Hematopoietic multipotent progenitor cell treated with erythropoietin and hydrocortisone succinate and interleukin-3 and kit ligand, for 17 days (in vitro differentiated cells): ENCODE measurements around the gene MED9.
"Not testable (repeated sequence)": the region's sequence is repeated elsewhere in the genome, so short reads cannot be mapped to it uniquely, and the experiment has no call there.

Experiments
- DNase-seq: peaks from one replicate; pipeline ENCODE4 v3.0.0-alpha.2; 2015; ENCODE audit warnings: low spot score

The MED9 gene

DNA sequence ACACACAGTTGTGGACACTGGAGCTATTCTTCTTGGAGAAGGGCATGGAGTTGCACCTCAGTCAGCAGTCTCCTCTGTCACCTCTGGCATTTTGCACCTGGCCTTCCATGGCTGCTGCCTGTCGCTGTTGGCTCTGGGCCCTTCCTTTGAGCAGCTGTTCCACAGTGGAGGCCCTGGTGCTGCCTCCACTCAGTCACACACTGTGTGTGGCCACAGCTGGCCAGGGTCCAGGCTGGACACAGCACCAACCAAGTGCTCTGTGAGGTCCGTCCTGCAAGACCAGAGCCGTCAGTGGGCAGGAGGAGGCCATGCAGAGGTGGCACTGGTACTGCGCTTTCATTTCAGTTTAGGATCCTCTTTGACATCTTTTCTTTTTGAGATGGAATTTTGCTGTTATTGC lies 21.6 kb upstream of the MED9 start:
- no peak for DNase-seq

DNA sequence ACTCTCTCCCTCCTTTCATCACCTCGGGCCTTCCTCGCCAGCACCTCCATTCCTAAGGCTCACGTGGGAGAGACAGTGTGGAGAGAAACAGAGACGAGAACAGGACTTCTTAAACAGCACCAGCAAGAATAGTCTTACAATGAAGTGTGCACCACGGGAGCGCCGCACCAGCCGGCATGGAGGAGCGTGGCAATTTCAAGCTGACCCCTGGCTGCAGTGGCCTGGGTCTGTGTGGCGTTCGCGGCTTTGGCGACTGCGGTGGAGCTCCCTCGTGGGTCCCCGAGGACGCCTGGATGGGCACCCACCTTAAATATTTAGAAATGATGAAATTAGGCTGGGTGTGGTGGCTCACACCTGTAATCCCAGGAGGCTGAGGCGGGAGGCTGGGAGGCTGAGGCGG lies 20.5 kb upstream of the MED9 start:
- DNase-seq, result no peak

DNA sequence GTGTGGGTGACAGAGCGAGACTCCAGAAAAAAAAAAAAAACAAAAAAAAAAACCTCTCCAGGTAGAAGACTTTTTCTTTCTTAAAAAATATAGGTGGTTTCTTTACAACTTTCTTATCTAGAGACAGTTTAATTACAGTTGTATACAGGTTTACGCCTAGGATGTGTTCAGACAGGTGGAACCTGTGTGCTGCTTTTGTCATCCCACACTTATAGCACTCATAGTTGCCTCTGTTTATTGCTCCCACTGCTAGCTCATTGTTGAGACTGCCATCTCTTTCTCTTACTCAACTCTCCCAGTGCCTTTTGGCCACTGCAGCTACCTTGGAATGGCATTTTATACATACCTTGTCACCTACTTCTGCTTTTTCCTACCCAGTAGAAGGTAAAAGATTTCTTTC lies 19.1 kb upstream of the MED9 start:
- no peak for DNase-seq

DNA sequence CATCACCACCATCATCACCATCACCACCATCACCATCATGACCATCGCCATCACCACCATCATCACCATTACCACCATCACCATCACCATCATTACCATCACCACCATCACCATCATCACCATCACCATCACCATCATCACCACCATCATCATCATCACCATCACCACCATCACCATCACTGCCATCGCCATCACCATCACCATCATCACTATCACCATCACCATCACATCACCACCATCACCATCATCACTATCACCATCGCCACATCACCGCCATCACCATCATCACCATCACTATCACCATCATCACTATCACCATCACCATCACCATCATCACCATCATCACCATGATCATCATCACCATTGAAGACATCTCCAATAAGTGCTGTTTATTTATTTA lies 16.8 kb upstream of the MED9 start:
- no peak for DNase-seq

DNA sequence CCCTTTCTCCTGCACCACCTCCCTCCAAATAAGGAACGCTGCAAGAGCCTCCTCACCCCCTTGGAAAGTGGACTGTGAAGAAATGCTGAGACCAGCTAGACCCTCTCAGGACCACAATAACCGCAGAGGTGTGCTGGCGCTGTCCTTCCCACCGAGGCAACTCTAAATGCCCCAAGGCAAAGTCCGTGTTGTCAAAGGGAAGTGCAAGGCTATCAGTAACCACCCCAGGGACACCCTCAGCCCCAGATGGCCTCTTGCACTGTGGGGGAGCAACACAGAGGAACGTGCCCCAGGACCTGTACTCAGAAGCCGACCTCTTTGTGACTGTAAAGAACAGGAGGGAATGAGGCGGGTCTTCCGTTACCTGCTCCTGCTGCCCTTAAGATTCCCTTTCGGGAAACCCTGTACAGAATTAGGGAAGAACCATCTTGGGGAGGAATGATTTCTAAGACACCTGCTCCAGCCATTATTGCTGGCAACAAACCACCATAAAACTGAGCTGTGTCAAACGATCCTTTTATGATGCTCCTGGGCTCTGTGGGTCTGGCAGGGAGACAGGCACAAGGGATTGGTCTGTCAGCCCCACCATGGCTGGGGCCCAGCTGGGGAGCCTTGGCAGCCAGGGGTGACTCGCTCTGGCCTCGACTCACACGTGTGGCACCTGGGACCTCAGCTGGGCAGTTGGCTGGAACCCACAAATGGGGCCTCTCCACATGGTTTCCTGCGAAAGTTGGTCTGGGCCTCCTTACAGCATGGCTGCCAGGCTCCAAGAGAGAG lies 14.6 kb upstream of the MED9 start:
- no peak for DNase-seq

DNA sequence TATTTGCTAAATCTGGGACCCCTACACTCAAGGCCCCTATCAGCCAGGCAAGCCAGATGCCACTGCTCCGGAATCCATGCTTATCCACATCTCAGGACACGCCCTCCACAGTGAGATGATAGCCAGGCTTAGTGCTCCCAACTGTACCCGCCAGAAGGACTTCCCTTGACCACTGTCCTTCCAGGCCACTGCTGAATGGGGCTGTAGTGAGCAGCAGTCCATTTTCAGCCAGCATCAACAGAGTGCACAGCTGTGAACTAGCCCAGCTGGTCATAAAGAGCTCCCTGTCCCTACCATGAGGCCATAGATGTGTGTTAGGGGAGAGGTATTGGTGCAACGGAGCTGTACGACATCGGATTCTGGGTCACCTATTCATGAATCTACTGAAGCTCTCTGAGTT lies 13.0 kb upstream of the MED9 start:
- no peak for DNase-seq

DNA sequence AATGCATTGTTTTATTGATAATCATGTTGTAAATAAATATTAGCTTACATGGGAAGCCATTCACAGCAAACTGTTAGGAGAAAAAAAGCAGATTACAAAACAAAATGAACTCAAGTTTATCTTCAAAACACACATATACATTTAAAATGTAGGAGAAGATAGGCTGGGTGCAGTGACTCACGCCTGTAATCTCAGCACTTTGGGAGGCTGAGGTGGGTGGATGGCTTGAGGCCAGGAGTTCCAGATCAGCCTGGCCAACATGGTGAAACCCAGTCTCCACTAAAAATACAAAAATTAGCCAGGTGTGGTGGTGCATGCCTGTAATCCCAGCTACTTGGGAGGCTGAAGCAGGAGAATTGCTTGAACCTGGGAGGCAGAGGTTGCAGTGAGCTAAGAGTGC lies 10.9 kb upstream of the MED9 start:
- not testable (repeated sequence) for DNase-seq

DNA sequence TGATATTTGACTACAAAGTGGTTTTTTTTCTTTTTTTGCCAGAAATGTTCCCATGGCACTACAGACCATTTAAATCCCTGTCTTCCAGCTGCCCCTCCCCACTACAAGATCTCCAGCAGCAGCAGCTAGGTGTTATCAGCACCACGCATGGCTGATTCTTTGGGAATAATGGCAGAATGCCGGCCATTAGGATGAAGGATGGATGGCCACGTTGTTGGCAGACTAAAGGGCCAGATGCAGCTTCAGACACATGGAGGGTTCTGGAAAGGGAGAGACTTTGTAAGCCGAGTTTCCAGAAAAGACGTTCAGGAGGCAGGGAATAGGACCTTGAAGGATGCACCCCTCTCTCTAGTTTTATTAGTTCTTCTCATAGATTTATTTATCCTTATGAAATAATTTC lies 10.3 kb upstream of the MED9 start:
- DNase-seq, result no peak

DNA sequence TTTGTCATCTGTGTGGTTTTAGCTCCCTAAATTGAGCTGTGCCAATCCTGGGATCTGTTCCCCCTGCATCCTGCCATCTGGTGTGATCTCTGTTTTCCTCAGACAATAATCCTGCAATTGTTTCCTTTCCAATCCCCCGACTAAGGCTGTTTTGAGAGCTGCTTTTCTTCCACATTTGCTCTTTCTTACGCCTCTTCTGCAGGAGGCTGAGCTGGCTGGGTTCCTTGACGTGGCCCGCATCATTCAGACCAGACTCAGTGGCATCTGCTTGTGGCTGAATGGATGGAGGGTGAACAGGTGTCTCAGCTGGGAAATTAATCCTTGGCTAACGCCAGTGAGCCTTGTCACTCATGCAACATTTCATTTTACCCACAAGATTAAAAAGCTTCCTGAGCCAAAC lies 9.8 kb upstream of the MED9 start:
- no peak for DNase-seq

DNA sequence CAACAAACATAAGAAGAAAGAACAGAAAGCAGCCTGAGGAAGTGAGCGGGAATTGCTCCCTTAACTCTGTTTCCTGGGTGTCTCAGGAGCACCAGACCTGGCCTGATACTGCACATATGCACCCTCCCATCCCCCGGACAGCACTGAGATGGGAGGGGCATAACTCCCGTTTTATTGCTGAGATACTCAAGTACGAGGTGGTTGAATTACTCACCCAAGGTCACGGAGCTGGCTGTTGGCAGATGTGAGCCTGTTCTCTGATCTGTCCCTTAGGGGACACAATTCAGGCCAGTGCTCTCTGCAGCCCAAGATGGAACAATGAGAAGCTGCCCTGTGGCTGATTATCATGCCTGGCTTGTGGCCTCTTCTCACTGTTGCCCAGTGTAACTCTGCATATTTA lies 9.1 kb upstream of the MED9 start:
- DNase-seq, result no peak

DNA sequence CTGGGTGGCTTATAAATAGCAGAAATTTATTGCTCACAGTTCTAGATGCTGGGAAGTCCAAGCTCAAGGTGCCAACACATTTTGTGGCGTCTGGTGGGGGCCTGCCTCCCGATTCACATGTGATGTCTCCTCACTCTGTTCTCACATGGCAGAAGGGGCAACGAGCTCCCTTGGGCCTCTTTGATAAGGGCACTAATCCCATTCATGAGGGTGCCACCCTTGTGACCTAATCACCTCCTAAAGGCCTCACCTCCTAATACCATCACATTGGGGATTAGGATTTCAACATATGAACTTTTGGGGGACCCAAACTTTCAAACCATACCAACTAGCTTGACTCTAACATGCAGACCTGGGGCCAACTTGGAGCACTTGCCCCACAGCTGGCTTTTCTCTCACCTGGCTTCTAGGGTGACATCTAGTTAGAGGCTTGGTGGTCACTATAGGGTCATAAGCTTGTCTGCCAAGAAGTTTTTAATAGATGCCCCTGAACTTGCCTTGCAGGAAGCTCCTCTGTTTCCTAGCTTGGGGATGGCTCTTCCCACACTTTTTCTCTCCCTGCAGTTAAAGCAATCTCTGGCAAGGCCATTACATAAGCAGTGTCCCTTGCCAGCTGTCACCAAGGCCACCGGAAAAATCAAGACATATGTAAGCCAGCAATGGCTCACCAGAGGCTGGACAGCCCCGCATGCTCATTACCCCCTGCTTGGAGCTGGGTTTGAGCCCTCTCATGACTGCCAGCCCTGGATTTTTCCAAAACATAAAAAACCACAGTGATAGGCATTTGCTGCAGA lies 8.4 kb upstream of the MED9 start:
- no peak for DNase-seq

DNA sequence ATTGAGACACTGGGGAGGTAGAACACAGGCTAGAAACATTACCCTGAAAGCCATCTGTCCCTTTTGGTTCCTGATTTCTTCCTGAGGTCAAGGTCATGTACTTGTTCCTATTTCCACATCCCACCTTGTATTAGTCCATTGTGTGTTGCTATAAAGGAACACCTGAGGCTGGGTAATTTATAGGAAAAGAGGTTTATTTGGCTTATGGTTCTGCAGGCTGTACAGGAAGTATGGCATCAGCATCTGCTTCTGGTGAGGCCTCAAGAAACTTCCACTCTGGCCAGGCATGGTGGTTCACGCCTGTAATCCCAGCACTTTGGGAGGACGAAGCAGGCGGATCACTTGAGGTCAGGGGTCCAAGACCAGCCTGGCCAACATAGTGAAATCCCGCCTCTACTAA lies 7.4 kb upstream of the MED9 start:
- no peak for DNase-seq

DNA sequence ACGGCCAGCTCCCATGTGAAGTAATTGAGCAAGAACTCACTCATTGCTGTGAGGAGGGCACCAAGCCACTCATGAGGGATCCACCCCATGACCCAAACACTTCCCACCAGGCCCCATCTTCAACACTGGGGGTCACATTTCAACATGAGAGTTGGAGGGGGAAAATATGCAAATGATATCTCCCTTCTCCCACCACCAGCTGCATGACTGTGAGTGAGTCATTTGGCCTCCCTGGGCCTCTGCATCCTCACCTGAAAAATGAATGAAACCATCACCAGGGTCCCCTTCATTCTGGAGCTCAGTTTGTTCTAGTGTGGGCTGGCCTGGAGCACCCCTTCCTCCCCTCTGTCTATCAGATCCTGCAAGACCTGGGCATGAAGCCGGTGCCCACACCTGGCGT lies 6.8 kb upstream of the MED9 start:
- no peak for DNase-seq

DNA sequence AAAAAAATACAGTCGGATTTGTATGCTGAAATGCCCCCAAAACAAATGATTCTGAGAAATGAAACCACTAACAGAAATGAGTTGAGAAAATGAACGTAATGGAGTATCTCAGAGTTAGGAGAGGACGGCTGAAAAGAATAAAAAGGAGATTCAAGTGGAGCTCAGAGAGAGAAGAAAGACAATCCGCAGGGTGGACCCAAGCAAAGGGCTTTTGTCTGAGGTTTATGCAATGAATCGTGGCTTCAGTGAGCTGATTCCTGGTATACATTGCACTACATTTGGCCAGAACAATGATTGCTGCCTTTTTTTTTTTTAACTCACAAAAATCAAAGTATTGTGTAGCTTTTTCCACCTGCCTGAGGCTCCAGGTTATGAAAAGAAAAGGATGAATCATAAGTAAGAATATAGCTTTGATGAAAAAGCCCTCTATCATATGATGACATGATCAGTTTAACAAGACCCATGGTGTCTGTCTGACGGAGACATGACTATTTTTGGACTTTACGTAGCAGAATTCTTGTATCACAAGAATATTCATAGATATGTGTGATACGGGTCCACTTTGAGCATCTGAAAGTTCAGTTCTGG lies 4.4 kb upstream of the MED9 start:
- no peak for DNase-seq

DNA sequence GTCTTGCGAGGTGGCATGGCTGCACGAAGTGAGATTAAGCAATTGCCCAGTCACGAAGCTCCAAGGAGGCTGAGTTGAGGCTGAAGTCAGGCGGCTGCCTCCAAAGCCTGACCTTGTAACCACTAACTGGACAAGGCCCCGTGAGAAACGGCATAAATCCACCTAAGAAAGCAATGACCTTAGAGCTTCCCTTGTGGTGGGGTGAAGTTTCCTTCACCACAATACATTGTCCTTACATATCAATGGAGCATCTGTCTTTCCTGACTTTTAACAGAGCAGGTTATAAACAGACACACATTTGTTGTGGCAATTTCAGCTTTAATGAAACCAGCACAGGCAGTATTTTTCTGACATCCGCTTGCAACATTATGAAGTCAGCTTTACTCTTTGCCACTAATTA lies 2.5 kb upstream of the MED9 start:
- no peak for DNase-seq

DNA sequence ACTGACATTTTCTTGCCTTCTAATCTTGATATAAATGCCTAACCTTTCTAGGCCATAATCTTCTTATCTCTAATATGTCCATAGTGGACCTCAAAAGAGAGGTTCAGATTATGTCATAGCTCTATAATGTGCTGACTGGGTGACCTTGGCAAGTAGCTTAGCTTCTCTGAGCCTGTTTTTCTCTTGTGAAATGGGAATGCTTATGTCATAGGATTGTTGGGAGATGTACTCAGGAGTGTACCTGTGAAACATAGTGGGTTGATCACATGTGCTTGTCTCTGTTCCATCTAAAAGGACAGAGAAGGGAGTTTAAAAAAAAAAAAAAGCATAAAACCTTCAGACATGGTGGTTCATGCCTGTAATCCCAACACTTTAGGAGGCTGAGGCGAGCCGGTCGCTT lies 2.4 kb downstream of the MED9 start:
- DNase-seq, result no peak

DNA sequence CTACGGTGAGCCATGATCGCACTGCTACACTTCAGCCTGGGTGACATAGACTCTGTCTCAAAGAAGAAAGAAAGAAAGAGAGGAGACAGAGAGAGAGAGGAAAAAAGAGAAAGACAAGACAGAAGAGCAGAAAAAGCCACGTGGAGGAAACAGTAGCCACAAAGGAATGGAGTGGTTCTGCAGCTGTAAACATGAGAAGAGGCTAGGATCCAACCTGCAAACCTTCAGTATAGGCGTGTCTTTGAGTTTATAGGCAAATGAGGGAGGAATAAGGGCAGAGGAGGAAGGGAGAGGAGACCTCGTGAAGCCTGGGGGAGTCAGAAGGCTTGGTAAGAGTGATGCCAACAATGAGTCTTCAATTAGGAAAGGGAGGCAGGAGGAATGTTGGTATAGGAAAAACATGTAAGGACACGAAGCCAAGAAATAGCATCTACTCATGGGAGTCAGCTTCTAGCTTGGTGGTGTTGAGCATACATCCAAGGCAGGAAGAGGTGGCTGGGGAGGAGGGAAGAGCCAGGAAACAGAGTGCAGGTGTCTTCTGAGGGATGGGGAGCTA lies 3.9 kb downstream of the MED9 start:
- no peak for DNase-seq

DNA sequence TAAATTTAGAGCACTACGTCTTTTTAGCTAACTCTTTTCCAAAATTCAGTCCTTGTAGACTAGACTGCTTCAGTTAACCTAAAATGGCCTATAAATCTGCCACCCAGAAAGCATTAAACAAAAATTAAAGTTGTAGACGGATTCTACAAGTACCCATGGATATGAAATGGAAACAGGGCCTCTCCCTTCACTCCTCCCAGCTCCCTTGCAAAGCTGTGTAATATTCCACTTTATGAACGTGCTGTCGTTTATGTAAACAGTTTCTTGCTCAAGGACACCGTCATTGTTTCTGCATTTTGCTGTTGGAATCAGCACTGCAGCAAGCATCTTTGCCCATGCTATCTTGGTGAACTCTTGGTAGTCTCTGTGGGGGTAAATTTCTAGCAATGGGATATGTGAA lies 5.1 kb downstream of the MED9 start:
- no peak for DNase-seq

DNA sequence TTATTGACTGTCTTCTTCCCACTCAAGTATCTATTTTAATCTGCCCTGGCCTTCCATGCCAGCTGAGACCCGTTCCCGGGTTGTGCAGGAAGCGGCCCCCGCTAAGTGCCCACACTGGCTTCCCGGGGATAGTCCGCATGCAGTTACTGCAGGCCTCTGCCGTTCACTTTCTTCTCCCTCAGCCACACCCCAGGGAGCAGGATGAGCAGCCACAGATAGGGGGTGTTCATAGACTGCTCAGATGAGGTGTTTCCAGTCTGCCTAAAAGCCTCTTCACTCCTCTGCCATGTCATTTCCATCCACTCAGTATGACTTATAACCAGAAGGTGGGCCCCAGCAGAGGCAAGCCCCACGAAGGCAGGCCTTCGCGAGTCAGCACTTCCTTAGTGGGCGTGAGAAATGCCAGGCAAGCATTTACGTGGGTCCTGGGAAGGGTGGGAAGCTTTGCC lies 7.7 kb downstream of the MED9 start:
- DNase-seq, result no peak

DNA sequence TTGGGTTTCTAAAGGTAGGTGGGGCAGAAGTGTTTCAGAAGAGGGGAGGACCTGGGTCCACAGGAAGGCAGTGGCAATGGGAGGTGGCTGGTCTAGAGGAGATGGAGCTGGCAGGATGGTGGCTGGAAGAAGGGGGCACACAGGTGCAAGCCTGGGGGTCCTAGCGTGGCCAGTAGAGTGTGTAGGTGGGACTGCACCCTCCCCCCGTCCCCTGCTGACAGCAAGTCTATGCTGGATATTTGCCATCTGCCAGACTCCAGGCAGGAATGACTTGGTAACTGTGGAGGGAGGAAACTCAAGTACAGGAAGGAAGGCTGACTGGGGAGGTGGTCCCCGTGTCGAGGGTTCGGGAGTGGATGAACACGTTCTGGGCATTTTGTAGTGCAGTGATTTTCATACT lies 8.6 kb downstream of the MED9 start:
- no peak for DNase-seq

DNA sequence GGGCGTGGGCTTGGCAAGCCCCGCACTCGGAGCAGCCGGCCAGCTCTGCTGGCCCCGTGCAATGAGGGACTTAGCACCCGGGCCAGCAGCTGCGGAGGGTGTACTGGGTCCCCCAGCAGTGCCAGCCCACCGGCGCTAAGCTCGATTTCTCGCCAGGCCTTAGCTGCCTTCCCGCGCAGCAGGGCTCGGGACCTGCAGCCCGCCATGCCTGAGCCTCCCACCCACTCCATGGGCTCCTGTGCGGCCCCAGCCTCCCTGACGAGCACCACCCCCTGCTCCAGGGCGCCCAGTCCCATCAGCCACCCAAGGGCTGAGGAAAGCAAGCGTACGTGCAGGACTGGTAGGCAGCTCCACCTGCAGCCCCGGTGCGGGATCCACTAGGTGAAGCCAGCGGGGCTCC lies 9.6 kb downstream of the MED9 start:
- not testable (repeated sequence) for DNase-seq

DNA sequence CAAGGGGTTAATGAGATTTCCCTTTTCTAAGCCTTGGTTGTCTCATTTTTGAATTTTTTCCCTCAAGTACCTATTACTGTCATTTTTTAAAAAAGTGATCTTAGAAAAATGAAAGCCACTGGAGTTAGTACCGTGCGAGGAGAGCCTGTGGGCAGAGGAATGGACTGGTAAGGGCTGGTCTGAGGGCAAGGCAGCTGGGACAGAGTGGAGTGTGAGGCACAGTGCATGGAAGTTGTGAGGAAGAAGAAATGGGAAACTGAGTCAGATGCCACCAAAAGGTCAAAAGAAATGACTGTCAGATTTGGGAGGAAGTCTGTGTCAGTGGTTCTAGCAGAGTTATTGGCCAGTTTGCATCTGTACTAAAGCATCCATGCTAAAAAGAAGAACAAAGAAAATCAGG lies 11.2 kb downstream of the MED9 start:
- DNase-seq, result no peak

DNA sequence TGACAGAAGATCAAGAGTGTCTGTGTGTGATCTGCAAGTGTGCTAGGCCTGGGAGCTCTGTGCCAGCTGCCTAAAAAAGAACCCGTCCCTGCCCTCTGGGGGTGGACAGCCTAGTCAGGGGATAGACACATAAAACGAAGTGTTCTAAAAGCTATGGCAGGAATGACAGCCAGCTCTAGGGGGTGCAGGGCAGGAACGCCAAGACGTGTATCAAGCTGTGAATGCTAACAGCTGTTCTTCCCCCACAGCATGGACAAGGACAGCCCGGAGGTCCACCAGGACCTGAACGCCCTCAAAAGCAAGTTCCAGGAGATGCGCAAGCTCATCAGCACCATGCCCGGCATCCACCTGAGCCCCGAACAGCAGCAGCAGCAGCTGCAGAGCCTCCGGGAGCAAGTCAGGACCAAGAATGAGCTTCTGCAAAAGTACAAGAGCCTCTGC lies 14.3 kb downstream of the MED9 start:
- no peak for DNase-seq
